Calu3 (cell line): Measurements from ENCODE around the gene USP43. TPM values are rescaled to one million over a fixed set of nuclear protein-coding genes. Genes with fewer than 3 reads are reported as not detected.

ENCODE experiments used
- BruUV-seq: library from RNA; stranded (reverse); fragments of 400-500 nt; replicated peaks from 2 replicates; lab custom pipeline; 2021; lab: Mats Ljungman, UMichigan
- CTCF ChIA-PET: fragments of 300-600 bp; sonication (Branson Sonifier 250); formaldehyde crosslinking; loops from one replicate; lab custom pipeline; 2022; ENCODE audit warnings: antibody characterized with exemption; lab: Charles Lee
- DNase-seq: peaks from one replicate; pipeline ENCODE4 v3.0.0; 2022
- H3K27ac Mint-ChIP-seq: one replicate; pipeline ENCODE4 v1.8.0; 2022; ENCODE audit warnings: mixed read lengths; ENCODE audit not compliant: unreplicated experiment
- H3K27me3 Mint-ChIP-seq: one replicate; pipeline ENCODE4 v1.8.0; 2022; ENCODE audit warnings: mixed read lengths; ENCODE audit not compliant: unreplicated experiment
- H3K36me3 Mint-ChIP-seq: one replicate; pipeline ENCODE4 v1.8.0; 2022; ENCODE audit warnings: mild to moderate bottlenecking, moderate library complexity, mixed read lengths; ENCODE audit not compliant: insufficient read depth, unreplicated experiment
- H3K4me1 Mint-ChIP-seq: one replicate; pipeline ENCODE4 v1.8.0; 2022; ENCODE audit warnings: mild to moderate bottlenecking, low read depth, mixed read lengths; ENCODE audit not compliant: unreplicated experiment
- H3K4me3 Mint-ChIP-seq: one replicate; pipeline ENCODE4 v1.8.0; 2022; ENCODE audit warnings: mild to moderate bottlenecking, low read depth, moderate library complexity, mixed read lengths; ENCODE audit not compliant: unreplicated experiment
- H3K9me3 Mint-ChIP-seq: one replicate; pipeline ENCODE4 v1.8.0; 2022; ENCODE audit warnings: low read depth, mixed read lengths; ENCODE audit not compliant: unreplicated experiment
- intact Hi-C: fragments of 100-400 bp; cut with micrococcal nuclease; formaldehyde crosslinking; loops from one replicate; pipeline ENCODE4 v1.10.0; 2022; ENCODE audit not compliant: unreplicated experiment
- total RNA-seq: library from RNA; stranded (reverse); gene quantifications from 2 replicates; pipeline ENCODE4 v1.2.3, GENCODE V29; 2022
- TF ChIP-seq, protein P1 (sequence below): fragments of 200-600 bp; IDR thresholded peaks from one replicate; pipeline ENCODE4 v1.8.0; 2022; ENCODE audit warnings: antibody characterized with exemption; ENCODE audit not compliant: unreplicated experiment

The USP43 gene
- total RNA-seq, 1 experiment from 2014 or later, result 6.7 TPM

DNA sequence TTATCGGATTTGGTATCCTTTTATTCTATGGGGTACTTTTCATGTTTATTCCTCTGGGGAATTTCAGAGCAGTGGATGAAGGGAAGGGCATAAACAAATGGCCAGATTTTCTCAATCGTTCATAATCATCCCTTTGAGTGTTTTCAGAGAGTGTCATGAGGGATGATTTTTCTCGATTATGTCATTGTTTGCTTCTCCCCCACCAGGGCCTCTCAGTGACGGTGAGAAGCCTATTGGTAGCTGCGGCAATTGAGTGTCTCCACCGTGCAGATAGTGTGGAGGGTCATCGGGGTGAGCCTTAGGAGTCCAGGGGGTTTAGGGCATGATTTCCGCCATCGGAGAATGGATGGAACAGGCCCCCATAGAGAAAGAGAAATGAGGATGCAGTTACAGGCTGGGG lies 57.2 kb downstream of the USP43 start:
- intact Hi-C loops, result no loop called here
- no peaks in the 10 kb centered on the region for H3K9me3 Mint-ChIP-seq
- no peaks in the 10 kb centered on the region for H3K4me1 Mint-ChIP-seq
- no peak overlapping the region for H3K27ac Mint-ChIP-seq
- no peaks in the 10 kb centered on the region for H3K27me3 Mint-ChIP-seq
- CTCF ChIA-PET, result no interaction called here
- no peak overlapping the region for H3K4me3 Mint-ChIP-seq
- no TSS peak for BruUV-seq
- no peak for DNase-seq
- TF ChIP-seq, protein P1, sequence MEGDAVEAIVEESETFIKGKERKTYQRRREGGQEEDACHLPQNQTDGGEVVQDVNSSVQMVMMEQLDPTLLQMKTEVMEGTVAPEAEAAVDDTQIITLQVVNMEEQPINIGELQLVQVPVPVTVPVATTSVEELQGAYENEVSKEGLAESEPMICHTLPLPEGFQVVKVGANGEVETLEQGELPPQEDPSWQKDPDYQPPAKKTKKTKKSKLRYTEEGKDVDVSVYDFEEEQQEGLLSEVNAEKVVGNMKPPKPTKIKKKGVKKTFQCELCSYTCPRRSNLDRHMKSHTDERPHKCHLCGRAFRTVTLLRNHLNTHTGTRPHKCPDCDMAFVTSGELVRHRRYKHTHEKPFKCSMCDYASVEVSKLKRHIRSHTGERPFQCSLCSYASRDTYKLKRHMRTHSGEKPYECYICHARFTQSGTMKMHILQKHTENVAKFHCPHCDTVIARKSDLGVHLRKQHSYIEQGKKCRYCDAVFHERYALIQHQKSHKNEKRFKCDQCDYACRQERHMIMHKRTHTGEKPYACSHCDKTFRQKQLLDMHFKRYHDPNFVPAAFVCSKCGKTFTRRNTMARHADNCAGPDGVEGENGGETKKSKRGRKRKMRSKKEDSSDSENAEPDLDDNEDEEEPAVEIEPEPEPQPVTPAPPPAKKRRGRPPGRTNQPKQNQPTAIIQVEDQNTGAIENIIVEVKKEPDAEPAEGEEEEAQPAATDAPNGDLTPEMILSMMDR, result no peak
- peaks cover 5% of the 10 kb centered on the region for H3K36me3 Mint-ChIP-seq

DNA sequence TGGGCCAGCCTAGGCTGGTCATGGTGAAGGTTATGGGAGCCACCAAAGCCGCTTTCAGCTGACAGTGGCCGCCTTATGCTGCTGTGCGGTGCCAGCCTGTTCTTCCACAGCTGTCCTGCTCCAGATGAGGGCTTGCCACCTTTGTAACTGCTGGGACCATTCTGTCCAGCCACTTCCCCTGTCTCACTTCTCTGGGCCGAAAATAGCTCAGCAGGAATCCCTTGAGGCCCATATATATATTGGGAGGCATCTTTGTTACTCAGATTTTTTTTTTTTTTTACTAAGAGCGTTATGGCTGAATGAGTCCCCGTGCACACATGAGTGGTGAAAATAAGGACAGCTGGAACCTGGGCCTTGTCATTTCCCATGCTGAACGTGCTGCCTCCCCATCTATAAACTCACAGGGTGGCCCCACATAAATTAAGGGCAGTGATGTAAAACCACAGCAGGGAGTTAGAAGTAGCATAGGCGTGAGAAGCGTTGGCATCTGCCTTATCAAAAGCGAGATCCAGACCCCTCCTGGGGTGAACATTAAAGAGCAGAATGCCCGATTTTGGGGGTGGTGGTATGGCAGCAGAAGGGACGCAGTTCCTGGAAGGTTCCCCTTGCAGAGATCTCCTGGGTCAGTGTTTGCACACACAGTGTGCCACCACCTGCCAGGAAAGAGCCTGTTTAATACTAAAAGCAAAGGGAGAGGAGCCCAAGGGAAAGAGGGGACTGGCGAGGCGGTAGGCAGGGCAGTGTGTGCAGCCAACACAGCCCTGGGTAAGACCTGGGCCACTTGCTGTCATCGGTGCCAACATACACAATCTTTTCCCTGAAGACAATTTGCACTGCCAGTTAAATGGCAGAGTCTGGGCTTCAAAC lies 57.8 kb downstream of the USP43 start:
- Mint-ChIP-seq H3K4me1 (no peaks in the 10 kb centered on the region), H3K27ac (no peak overlapping the region), H3K9me3 (no peaks in the 10 kb centered on the region), H3K36me3 (peaks cover 5% of the 10 kb centered on the region), H3K27me3 (no peaks in the 10 kb centered on the region), H3K4me3 (no peak overlapping the region)
- no peak for DNase-seq
- CTCF ChIA-PET, result no interaction called here
- intact Hi-C loops, result no loop called here
- no TSS peak for BruUV-seq
- TF ChIP-seq, protein P1, result no peak

DNA sequence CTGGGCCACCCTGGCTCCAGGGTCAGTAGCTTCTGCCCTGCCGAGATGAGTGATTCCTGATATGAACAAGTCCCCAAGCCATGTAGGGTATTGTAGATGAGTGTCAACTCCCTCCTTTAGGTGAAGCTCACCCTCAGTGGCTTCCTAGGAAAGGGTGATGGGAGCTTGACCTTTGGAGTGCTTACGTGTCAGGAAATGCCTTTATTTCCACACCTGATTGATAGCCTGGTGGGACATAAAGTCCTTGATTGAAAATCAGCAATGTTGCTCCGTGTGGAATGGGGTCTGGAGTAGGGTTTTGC lies 58.4 kb downstream of the USP43 start:
- Mint-ChIP-seq H3K4me3 (no peak overlapping the region), H3K27ac (no peak overlapping the region), H3K27me3 (no peaks in the 10 kb centered on the region), H3K36me3 (peaks cover 5% of the 10 kb centered on the region), H3K4me1 (no peaks in the 10 kb centered on the region), H3K9me3 (no peaks in the 10 kb centered on the region)
- BruUV-seq, result no TSS peak
- CTCF ChIA-PET, result no interaction called here
- no peak for DNase-seq
- TF ChIP-seq, protein P1, result no peak
- intact Hi-C loops, result no loop called here

DNA sequence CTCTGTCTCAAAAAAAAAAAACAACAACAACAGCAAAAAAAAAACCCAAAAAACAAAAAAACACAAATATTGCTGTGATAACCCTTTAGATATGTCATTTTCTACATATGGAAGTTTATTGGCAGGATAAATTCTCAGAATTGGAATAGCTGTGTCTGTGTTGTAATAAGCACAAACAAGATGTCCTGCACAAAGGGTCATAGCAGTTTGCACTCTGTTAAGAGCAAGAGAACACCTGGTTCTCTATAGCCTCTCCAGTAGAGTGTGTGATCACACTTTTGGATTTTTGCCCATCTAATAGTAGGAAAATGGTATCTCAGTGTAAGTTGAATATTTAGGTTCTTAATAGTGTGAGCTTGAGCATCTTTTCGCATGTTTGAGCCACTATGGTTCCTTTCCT lies 60.4 kb downstream of the USP43 start:
- CTCF ChIA-PET, result no interaction called here
- Mint-ChIP-seq H3K9me3 (no peaks in the 10 kb centered on the region), H3K27me3 (no peaks in the 10 kb centered on the region), H3K27ac (no peak overlapping the region), H3K4me1 (no peaks in the 10 kb centered on the region), H3K4me3 (no peak overlapping the region), H3K36me3 (peaks cover 10% of the 10 kb centered on the region)
- TF ChIP-seq, protein P1, result no peak
- intact Hi-C loops, result no loop called here
- no TSS peak for BruUV-seq
- DNase-seq, result no peak
